ENCODE results near the gene PITPNB. TPM values are rescaled to one million over a fixed set of nuclear protein-coding genes. Genes with fewer than 3 reads are reported as not detected.
A peak's percentile ranks its signal among the peaks of the same experiment; 100 is the strongest.

The PITPNB gene
- total RNA-seq, 4 donors from 2014 or later, result 34.7 to 47.6 (median 40.4) TPM

DNA sequence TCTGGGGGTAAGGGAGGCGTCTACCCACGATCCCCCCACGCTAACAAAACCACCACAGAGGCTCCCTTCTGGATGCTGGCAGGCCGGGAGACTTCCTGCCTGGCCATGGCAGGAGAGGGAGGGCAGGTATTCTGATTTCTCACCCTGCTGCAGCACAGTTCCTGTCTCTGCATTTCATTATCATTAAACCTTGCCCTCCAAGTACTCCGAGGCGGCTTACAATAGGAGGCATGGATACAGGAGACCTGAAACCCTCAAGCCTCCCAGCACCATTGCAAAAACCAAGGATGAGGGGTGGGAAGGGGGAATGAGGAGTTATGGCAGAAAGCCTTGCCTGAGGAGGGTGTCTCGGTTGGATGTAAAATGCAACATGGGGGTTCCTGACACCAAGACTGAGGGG lies 73.4 kb downstream of the PITPNB start:
- Histone ChIP-seq H3K27ac (no peak overlapping the region), H3K9me3 (no peaks in the 10 kb centered on the region), H3K27me3 (no peaks in the 10 kb centered on the region), H3K4me3 (no peak overlapping the region), H3K4me1 (peaks cover 13% of the 10 kb centered on the region), H3K36me3 (peaks cover 28% of the 10 kb centered on the region)
- no peak for TF ChIP-seq EP300 (IDR thresholded peaks at IDR 0.05)
- TF ChIP-seq POLR2A (IDR thresholded peaks at IDR 0.05), result no peak
- TF ChIP-seq, protein P1, sequence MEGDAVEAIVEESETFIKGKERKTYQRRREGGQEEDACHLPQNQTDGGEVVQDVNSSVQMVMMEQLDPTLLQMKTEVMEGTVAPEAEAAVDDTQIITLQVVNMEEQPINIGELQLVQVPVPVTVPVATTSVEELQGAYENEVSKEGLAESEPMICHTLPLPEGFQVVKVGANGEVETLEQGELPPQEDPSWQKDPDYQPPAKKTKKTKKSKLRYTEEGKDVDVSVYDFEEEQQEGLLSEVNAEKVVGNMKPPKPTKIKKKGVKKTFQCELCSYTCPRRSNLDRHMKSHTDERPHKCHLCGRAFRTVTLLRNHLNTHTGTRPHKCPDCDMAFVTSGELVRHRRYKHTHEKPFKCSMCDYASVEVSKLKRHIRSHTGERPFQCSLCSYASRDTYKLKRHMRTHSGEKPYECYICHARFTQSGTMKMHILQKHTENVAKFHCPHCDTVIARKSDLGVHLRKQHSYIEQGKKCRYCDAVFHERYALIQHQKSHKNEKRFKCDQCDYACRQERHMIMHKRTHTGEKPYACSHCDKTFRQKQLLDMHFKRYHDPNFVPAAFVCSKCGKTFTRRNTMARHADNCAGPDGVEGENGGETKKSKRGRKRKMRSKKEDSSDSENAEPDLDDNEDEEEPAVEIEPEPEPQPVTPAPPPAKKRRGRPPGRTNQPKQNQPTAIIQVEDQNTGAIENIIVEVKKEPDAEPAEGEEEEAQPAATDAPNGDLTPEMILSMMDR (IDR thresholded peaks at IDR 0.05), result no peak
- no peak for TF ChIP-seq POLR2AphosphoS5 (IDR thresholded peaks at IDR 0.05)
- peak; percentile 17 to 18 for DNase-seq (ENCODE audit: low spot score in 2 of 2)
- WGBS, result 87% methylated on average over 7 of the region's 7 CpGs

DNA sequence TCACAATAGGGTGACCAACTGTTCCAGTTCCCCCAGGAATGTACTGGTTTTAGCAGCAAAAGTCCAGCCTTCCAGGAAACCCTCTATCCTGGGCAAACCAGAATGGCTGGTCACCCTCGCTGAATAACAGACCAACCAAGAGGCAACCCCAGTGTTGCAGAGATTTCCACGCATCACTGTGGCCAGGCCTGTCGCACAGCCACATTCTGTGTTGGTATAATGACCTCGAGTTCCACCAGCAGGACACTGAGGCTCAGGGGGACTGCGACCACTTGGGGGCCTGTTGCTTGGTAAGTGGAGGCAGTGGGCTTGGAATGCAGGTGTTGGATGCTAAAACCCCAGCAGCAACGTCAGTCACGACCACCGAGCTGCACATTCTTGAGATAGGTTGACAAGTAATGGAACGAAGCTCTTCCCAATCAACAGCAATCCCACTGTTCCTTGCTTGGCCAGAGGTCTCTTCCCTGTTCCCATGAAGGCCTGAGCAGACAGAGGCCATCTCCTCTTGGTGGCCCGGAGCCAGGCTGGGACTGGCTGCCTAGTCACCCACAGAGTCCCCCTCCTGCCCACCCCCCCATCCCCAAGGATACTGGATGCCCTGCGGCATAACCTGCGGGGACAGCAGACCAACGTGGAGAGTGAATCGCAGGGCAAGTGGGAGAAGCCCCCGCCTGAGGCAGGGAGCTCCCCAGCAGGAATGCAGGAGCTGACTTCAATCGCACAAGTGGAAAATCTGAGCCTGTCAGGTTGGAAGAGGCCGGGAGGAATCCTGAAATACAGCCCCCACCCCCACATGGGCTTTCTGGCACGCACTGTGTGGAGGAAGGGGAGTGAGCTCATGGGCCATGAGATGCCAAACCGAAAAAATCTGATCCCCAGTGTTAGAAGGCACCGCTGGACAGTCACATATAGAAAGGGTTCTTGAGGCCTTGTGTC lies 74.1 kb downstream of the PITPNB start:
- 81% methylated on average over 18 of the region's 20 CpGs for WGBS
- DNase-seq (ENCODE audit: low spot score in 2 of 2), result peak in 1 of 2 donors; percentile 61
- no peaks in the 10 kb centered on the region for H3K27me3 ChIP-seq
- peaks cover 27% of the 10 kb centered on the region for H3K36me3 ChIP-seq
- H3K4me3 ChIP-seq, result no peak overlapping the region
- TF ChIP-seq POLR2A (IDR thresholded peaks at IDR 0.05), result no peak
- TF ChIP-seq, protein P1 (IDR thresholded peaks at IDR 0.05), result no peak
- TF ChIP-seq EP300 (IDR thresholded peaks at IDR 0.05), result no peak
- peaks cover 6% of the 10 kb centered on the region for H3K4me1 ChIP-seq
- H3K9me3 ChIP-seq, result no peaks in the 10 kb centered on the region
- no peak overlapping the region for H3K27ac ChIP-seq

GRCh38 chr22:27844256-27844655 lies 74.8 kb downstream of the PITPNB start:
- TF ChIP-seq POLR2AphosphoS5 (IDR thresholded peaks at IDR 0.05) (no peak), EP300 (IDR thresholded peaks at IDR 0.05) (no peak), POLR2A (IDR thresholded peaks at IDR 0.05) (no peak)
- TF ChIP-seq, protein P1 (IDR thresholded peaks at IDR 0.05), result no peak
- H3K36me3 ChIP-seq, result peaks cover 27% of the 10 kb centered on the region
- 94% methylated on average over 6 of the region's 6 CpGs for WGBS
- H3K4me1 ChIP-seq, result no peaks in the 10 kb centered on the region
- no peak overlapping the region for H3K4me3 ChIP-seq
- H3K27ac ChIP-seq, result no peak overlapping the region
- H3K9me3 ChIP-seq, result no peaks in the 10 kb centered on the region
- no peaks in the 10 kb centered on the region for H3K27me3 ChIP-seq
- DNase-seq (ENCODE audit: low spot score in 2 of 2), result peak in 1 of 2 donors; percentile 64

- H3K36me3 ChIP-seq, result peaks cover 23% of the 10 kb centered on the region
- WGBS, result 83% methylated on average over 7 of the region's 7 CpGs
- H3K27ac ChIP-seq, result no peak overlapping the region
- H3K4me1 ChIP-seq, result no peaks in the 10 kb centered on the region
- no peaks in the 10 kb centered on the region for H3K27me3 ChIP-seq
- H3K4me3 ChIP-seq, result no peak overlapping the region
- H3K9me3 ChIP-seq, result no peaks in the 10 kb centered on the region
- peak; percentile 50 to 68 for DNase-seq (ENCODE audit: low spot score in 2 of 2)
- TF ChIP-seq POLR2AphosphoS5 (IDR thresholded peaks at IDR 0.05) (no peak), POLR2A (IDR thresholded peaks at IDR 0.05) (no peak), EP300 (IDR thresholded peaks at IDR 0.05) (no peak)
- TF ChIP-seq, protein P1 (IDR thresholded peaks at IDR 0.05), result no peak
Measured at GRCh38 chr22:27843441-27843840, 75.6 kb downstream of the PITPNB start.

- no peak overlapping the region for H3K27ac ChIP-seq
- WGBS, result 67% methylated on average over 15 of the region's 15 CpGs
- no peaks in the 10 kb centered on the region for H3K4me1 ChIP-seq
- no peak overlapping the region for H3K4me3 ChIP-seq
- peaks cover 17% of the 10 kb centered on the region for H3K36me3 ChIP-seq
- TF ChIP-seq, protein P1 (IDR thresholded peaks at IDR 0.05), result no peak
- TF ChIP-seq POLR2A (IDR thresholded peaks at IDR 0.05) (no peak), POLR2AphosphoS5 (IDR thresholded peaks at IDR 0.05) (no peak), EP300 (IDR thresholded peaks at IDR 0.05) (no peak)
- no peaks in the 10 kb centered on the region for H3K9me3 ChIP-seq
- DNase-seq (ENCODE audit: low spot score in 2 of 2), result peak in 1 of 2 donors; percentile 68
- no peaks in the 10 kb centered on the region for H3K27me3 ChIP-seq
Measured at GRCh38 chr22:27842669-27843431, 76.2 kb downstream of the PITPNB start.

All from suprapubic skin (tissue), 4 donors.